Activated CD4-positive, alpha-beta T cell treated with anti-CD3 and anti-CD28 coated beads for 48 hours (primary cell): ENCODE data around the gene ARL8A.
"Not testable (repeated sequence)": the region's sequence is repeated elsewhere in the genome, so short reads cannot be mapped to it uniquely, and the experiment has no call there.

Source experiments
- DNase-seq: peaks from one replicate; pipeline ENCODE4 v3.0.0-alpha.2; 2020

Gene ARL8A

GRCh38 chr1:202172015-202172355 is 27.4 kb upstream of the ARL8A start:
- no peak for DNase-seq

GRCh38 chr1:202171292-202172014 is 26.9 kb upstream of the ARL8A start:
- no peak for DNase-seq

- DNase-seq = no peak
Measured at GRCh38 chr1:202170726-202171125, 26.2 kb upstream of the ARL8A start.

- no peak for DNase-seq
Measured at GRCh38 chr1:202168861-202169260, 24.3 kb upstream of the ARL8A start.

GRCh38 chr1:202167708-202168415 is 23.3 kb upstream of the ARL8A start:
- no peak for DNase-seq

- DNase-seq = not testable (repeated sequence)
Measured at GRCh38 chr1:202167054-202167453, 22.5 kb upstream of the ARL8A start.

- DNase-seq = peak; percentile 36
Measured at GRCh38 chr1:202165942-202166843, 21.7 kb upstream of the ARL8A start.

GRCh38 chr1:202165267-202165941 is 20.9 kb upstream of the ARL8A start:
- DNase-seq = peak; percentile 71

GRCh38 chr1:202164271-202165037 is 19.9 kb upstream of the ARL8A start:
- peak; percentile 74 for DNase-seq

- DNase-seq = no peak
Measured at GRCh38 chr1:202163281-202164270, 19.0 kb upstream of the ARL8A start.

GRCh38 chr1:202162418-202163280 is 18.1 kb upstream of the ARL8A start:
- DNase-seq = peak; percentile 52

GRCh38 chr1:202162047-202162417 is 17.5 kb upstream of the ARL8A start:
- peak; percentile 72 for DNase-seq

GRCh38 chr1:202161151-202162046 is 16.9 kb upstream of the ARL8A start:
- DNase-seq = no peak

- DNase-seq = peak; percentile 94
Measured at GRCh38 chr1:202160377-202160940, 15.9 kb upstream of the ARL8A start, which contains the start of gene PTPN7. Gene PTPN7 (minus strand): TSS chr1:202160602. CDS start chr1:202159402, 1,200 bp downstream.

GRCh38 chr1:202159534-202160371 is 15.2 kb upstream of the ARL8A start:
- peak; percentile 82 for DNase-seq

GRCh38 chr1:202158810-202159533 is 14.4 kb upstream of the ARL8A start:
- DNase-seq = peak; percentile 68

- DNase-seq = no peak
Measured at GRCh38 chr1:202157945-202158344, 13.4 kb upstream of the ARL8A start.
